Measurements from ENCODE around the gene CACNG8. TPM values are rescaled to one million over a fixed set of nuclear protein-coding genes. Genes with fewer than 3 reads are reported as not detected.

CACNG8 gene
- total RNA-seq, 3 donors from 2014 or later (not counting 1 experiment from before 2014, with no cell fraction given), result 2.3 TPM; not detected in 2

- Histone ChIP-seq H3K9me3 (ENCODE audit: control insufficient read depth, insufficient read depth, low read length) (no peaks in the 10 kb centered on the region), H3K27me3 (ENCODE audit: control insufficient read depth, insufficient read depth, low read length) (peaks cover 33% of the 10 kb centered on the region), H3K4me1 (ENCODE audit: control insufficient read depth, insufficient read depth, low read length) (no peaks in the 10 kb centered on the region), H3K36me3 (ENCODE audit: control insufficient read depth, insufficient read depth, low read length) (no peaks in the 10 kb centered on the region), H3K4me3 (ENCODE audit: low read length) (no peak overlapping the region), H3K27ac (ENCODE audit: low read length) (no peak overlapping the region)
- Mint-ChIP-seq H3K9me3 (peaks cover 0 to 2% of the 10 kb centered on the region in 2 donors), H3K27me3 (ENCODE audit: low read depth in 2 of 2) (peaks cover 73 to 80% of the 10 kb centered on the region in 2 donors), H3K36me3 (no peaks in the 10 kb centered on the region), H3K27ac (no peak overlapping the region), H3K4me1 (peaks cover 0 to 26% of the 10 kb centered on the region in 2 donors), H3K4me3 (no peak overlapping the region)
- ATAC-seq, result no peak
- intact Hi-C loops (cut with micrococcal nuclease), result no loop called here
- TF ChIP-seq CTCF (IDR thresholded peaks at IDR 0.05), result no peak
- DNase-seq, result no peak
- 7% methylated on average over 31 of the region's 32 CpGs for WGBS (ENCODE audit: insufficient coverage)
Observed at GRCh38 chr19:53961523-53962356, 997 bp upstream of the CACNG8 start.

- Histone ChIP-seq H3K27ac (ENCODE audit: low read length) (no peak overlapping the region), H3K4me3 (ENCODE audit: low read length) (no peak overlapping the region), H3K36me3 (ENCODE audit: control insufficient read depth, insufficient read depth, low read length) (no peaks in the 10 kb centered on the region), H3K9me3 (ENCODE audit: control insufficient read depth, insufficient read depth, low read length) (no peaks in the 10 kb centered on the region), H3K27me3 (ENCODE audit: control insufficient read depth, insufficient read depth, low read length) (peaks cover 12% of the 10 kb centered on the region), H3K4me1 (ENCODE audit: control insufficient read depth, insufficient read depth, low read length) (no peaks in the 10 kb centered on the region)
- H3K27me3 Mint-ChIP-seq (ENCODE audit: low read depth in 2 of 2), result peaks cover 50 to 54% of the 10 kb centered on the region in 2 donors
- no peaks in the 10 kb centered on the region for H3K9me3 Mint-ChIP-seq
- no peak for ATAC-seq
- intact Hi-C loops (cut with micrococcal nuclease), result no loop called here
- TF ChIP-seq CTCF (IDR thresholded peaks at IDR 0.05), result no peak
- peaks cover 0 to 17% of the 10 kb centered on the region in 2 donors for H3K4me1 Mint-ChIP-seq
- 65% methylated on average over 11 of the region's 11 CpGs for WGBS (ENCODE audit: insufficient coverage)
- no peak overlapping the region for H3K4me3 Mint-ChIP-seq
- DNase-seq, result no peak
- H3K27ac Mint-ChIP-seq, result no peak overlapping the region
- H3K36me3 Mint-ChIP-seq, result no peaks in the 10 kb centered on the region
Observed at GRCh38 chr19:53965091-53965490, 2.4 kb downstream of the CACNG8 start.

GRCh38 chr19:53966931-53967330, 4.2 kb downstream of the CACNG8 start:
- Histone ChIP-seq H3K27ac (ENCODE audit: low read length) (no peak overlapping the region), H3K9me3 (ENCODE audit: control insufficient read depth, insufficient read depth, low read length) (no peaks in the 10 kb centered on the region), H3K4me3 (ENCODE audit: low read length) (no peak overlapping the region), H3K4me1 (ENCODE audit: control insufficient read depth, insufficient read depth, low read length) (no peaks in the 10 kb centered on the region), H3K27me3 (ENCODE audit: control insufficient read depth, insufficient read depth, low read length) (peaks cover 3% of the 10 kb centered on the region), H3K36me3 (ENCODE audit: control insufficient read depth, insufficient read depth, low read length) (no peaks in the 10 kb centered on the region)
- 83% methylated on average over 7 of the region's 7 CpGs for WGBS (ENCODE audit: insufficient coverage)
- DNase-seq (no peak), ATAC-seq (no peak)
- peaks cover 0 to 10% of the 10 kb centered on the region in 2 donors for H3K4me1 Mint-ChIP-seq
- H3K27me3 Mint-ChIP-seq (ENCODE audit: low read depth in 2 of 2), result peaks cover 37 to 41% of the 10 kb centered on the region in 2 donors
- H3K36me3 Mint-ChIP-seq, result no peaks in the 10 kb centered on the region
- H3K9me3 Mint-ChIP-seq, result no peaks in the 10 kb centered on the region
- no peak overlapping the region for H3K4me3 Mint-ChIP-seq
- H3K27ac Mint-ChIP-seq, result no peak overlapping the region
- intact Hi-C loops (cut with micrococcal nuclease), result no loop called here
- TF ChIP-seq CTCF (IDR thresholded peaks at IDR 0.05), result no peak

Data from natural killer cell (primary cell).